HepG2 (cell line): Measurements from ENCODE around the gene RPP25L. TPM values are rescaled to one million over a fixed set of nuclear protein-coding genes. Genes with fewer than 3 reads are reported as not detected.

Source experiments
- CREM ChIP-seq, 2 experiments: sonication (generic) in 1 of 2; formaldehyde crosslinking in 1 of 2; IDR thresholded peaks; 2 replicates each; pipeline versions ENCODE4 v1.4.0 to v1.6.1; 2016 to 2020; ENCODE audit warnings: antibody characterized with exemption in 1 of 2, mild to moderate bottlenecking in 1 of 2, missing genetic modification reagents in 1 of 2
- ESRRA ChIP-seq: sonication (generic); formaldehyde crosslinking; IDR thresholded peaks from 2 replicates; pipeline ENCODE4 v1.5.1; 2020; ENCODE audit warnings: mild to moderate bottlenecking, low read depth, missing genetic modification reagents
- FOSL1 ChIP-seq: sonication (generic); formaldehyde crosslinking; IDR thresholded peaks from 2 replicates; pipeline ENCODE4 v1.9.0; 2021; ENCODE audit warnings: missing genetic modification reagents, borderline replicate concordance
- MYC ChIP-seq: sonication (generic); formaldehyde crosslinking; IDR thresholded peaks from 2 replicates; pipeline ENCODE4 v1.9.0; 2021; ENCODE audit warnings: missing genetic modification reagents, borderline replicate concordance
- NAIF1 ChIP-seq: sonication (generic); formaldehyde crosslinking; IDR thresholded peaks from 2 replicates; pipeline ENCODE4 v1.5.0; 2020; ENCODE audit warnings: mild to moderate bottlenecking, missing genetic modification reagents, borderline replicate concordance
- SP5 ChIP-seq: IDR thresholded peaks from 2 replicates; pipeline ENCODE4 v1.6.1; 2016; ENCODE audit warnings: low read depth, borderline replicate concordance
- TBX2 ChIP-seq: sonication (generic); formaldehyde crosslinking; IDR thresholded peaks from 2 replicates; pipeline ENCODE4 v1.5.0; 2020; ENCODE audit warnings: missing genetic modification reagents, mild to moderate bottlenecking, borderline replicate concordance
- ZBTB21 ChIP-seq: sonication (generic); formaldehyde crosslinking; IDR thresholded peaks from 2 replicates; pipeline ENCODE4 v1.4.0; 2020; ENCODE audit warnings: missing genetic modification reagents
- ZFP62 ChIP-seq: sonication (generic); formaldehyde crosslinking; IDR thresholded peaks from 2 replicates; pipeline ENCODE4 v1.4.0; 2020; ENCODE audit warnings: missing genetic modification reagents
- ZFX ChIP-seq: sonication (generic); formaldehyde crosslinking; IDR thresholded peaks from 2 replicates; pipeline ENCODE4 v1.4.0; 2020; ENCODE audit warnings: mild to moderate bottlenecking, low read depth, missing genetic modification reagents, moderate library complexity
- ZNF234 ChIP-seq: sonication (generic); formaldehyde crosslinking; conservative IDR thresholded peaks from 2 replicates; pipeline ENCODE4 v1.5.1; 2020; ENCODE audit warnings: mild to moderate bottlenecking, missing genetic modification reagents
- ZNF333 ChIP-seq: sonication (generic); formaldehyde crosslinking; IDR thresholded peaks from 2 replicates; pipeline ENCODE4 v1.4.0; 2020; ENCODE audit warnings: mild to moderate bottlenecking, missing genetic modification reagents, borderline replicate concordance
- ZNF343 ChIP-seq: sonication (generic); formaldehyde crosslinking; IDR thresholded peaks from 2 replicates; pipeline ENCODE4 v1.4.0; 2020; ENCODE audit warnings: mild to moderate bottlenecking, missing genetic modification reagents
- ZNF468 ChIP-seq: sonication (generic); formaldehyde crosslinking; IDR thresholded peaks from 2 replicates; pipeline ENCODE4 v1.8.0; 2022; ENCODE audit warnings: mild to moderate bottlenecking, moderate library complexity, missing genetic modification reagents
- ZNF790 ChIP-seq: sonication (generic); formaldehyde crosslinking; IDR thresholded peaks from 2 replicates; pipeline ENCODE4 v1.8.0; 2022; ENCODE audit warnings: missing genetic modification reagents, mild to moderate bottlenecking, borderline replicate concordance
- polyA plus RNA-seq, 8 experiments: library from polyadenylated mRNA; depleted of rRNA in 3 of 8; stranded (reverse) in 7 of 8; unstranded in 1 of 8; fragments of >200 nt; fragmentation: Illumina TruSeq in 4 of 8; extraction: Trizol in 4 of 8; gene quantifications; 2 replicates each; pipeline versions ENCODE4 v1.2.1 to v1.2.3, GENCODE V29; 2011 to 2016; ENCODE audit warnings: low read depth in 4 of 8, missing spikeins in 1 of 8, mixed read lengths in 1 of 8; ENCODE audit not compliant: insufficient read depth in 1 of 8
- total RNA-seq, 5 experiments: library from RNA; depleted of rRNA; stranded (reverse); fragments of >200 nt; fragmentation: Illumina TruSeq; extraction: Trizol; gene quantifications; 2 replicates each; pipeline ENCODE4 v1.2.3, GENCODE V29; 2016; ENCODE audit warnings: low read depth in 1 of 5
- TF ChIP-seq, protein P1 (sequence below): sonication (generic); formaldehyde crosslinking; conservative IDR thresholded peaks from 2 replicates; pipeline ENCODE4 v1.4.0; 2020; ENCODE audit warnings: missing genetic modification reagents
- TF ChIP-seq, protein P2 (sequence below): sonication (generic); formaldehyde crosslinking; IDR thresholded peaks from 2 replicates; pipeline ENCODE4 v1.4.0; 2020; ENCODE audit warnings: missing genetic modification reagents
- TF ChIP-seq, protein P3 (sequence below): sonication (generic); formaldehyde crosslinking; IDR thresholded peaks from 2 replicates; pipeline ENCODE4 v1.9.0; 2022; ENCODE audit warnings: missing genetic modification reagents, mild to moderate bottlenecking, borderline replicate concordance
- TF ChIP-seq, protein P4 (sequence below): sonication (generic); formaldehyde crosslinking; IDR thresholded peaks from 2 replicates; pipeline ENCODE4 v1.8.0; 2022; ENCODE audit warnings: missing genetic modification reagents, mild to moderate bottlenecking, inconsistent platforms, borderline replicate concordance
- TF ChIP-seq, protein P5 (sequence below): sonication (generic); formaldehyde crosslinking; IDR thresholded peaks from 2 replicates; pipeline ENCODE4 v1.8.1; 2023; ENCODE audit warnings: missing genetic modification reagents, mild to moderate bottlenecking, borderline replicate concordance

The RPP25L gene
- total and polyA plus RNA-seq, 2 of the 13 experiments (the other 11 are each of a cell fraction or from before 2014, with no cell fraction given): 24.5 to 27.3 TPM

DNA sequence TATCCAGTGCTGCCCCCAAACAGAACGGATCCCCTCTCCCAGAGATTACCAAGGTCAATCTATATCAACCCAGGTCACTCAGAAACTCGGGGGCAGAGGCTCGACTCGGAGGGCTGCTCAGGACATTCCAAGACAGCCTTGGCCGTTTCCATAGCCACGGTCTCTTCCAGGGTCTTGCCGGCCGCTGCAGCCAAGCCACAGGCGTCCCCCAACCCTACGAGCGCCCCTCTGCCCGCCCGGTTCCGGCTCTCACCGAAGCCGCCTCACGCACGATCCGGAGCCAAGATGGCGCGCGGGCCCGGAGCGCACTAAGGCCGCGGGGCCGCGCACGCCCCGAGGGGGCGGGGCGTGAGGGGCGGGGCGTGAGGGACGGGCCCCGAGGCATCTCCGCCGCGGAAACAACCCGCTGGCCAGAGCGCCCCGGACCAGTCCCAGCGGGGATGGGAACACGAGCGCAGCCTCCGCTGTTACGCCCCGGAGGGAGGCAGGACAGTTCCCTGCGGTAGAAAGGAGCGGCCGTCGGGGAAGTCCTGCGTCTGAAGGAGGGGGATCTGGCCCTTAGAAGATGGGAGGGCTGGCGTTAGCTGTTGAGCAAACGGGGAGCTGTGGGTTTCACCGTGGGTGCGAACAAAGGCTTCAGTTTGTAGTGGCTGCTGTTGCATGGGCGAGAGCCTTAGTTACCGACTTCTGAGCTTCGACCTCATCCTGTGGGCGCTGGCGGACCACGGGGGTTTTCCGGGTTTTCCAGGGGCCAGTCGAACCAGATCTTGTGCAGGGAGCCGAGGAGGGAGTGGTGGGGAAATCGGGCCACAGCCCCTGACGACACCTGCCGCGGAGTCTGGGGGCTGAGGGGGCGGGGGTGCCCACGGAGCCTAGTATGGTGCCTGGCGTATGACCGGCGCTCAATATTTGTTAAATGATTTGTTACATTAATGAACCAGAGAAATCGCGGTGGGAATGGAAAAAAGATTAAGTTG, at the start of gene RPP25L (continued):
- peak; percentile 34; the same call in 1 of the 2 replicates for TF ChIP-seq NAIF1 (CRISPR knock-in tag)
- TF ChIP-seq, protein P1, sequence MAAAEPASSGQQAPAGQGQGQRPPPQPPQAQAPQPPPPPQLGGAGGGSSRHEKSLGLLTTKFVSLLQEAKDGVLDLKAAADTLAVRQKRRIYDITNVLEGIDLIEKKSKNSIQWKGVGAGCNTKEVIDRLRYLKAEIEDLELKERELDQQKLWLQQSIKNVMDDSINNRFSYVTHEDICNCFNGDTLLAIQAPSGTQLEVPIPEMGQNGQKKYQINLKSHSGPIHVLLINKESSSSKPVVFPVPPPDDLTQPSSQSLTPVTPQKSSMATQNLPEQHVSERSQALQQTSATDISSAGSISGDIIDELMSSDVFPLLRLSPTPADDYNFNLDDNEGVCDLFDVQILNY (CRISPR knock-in tag): no peak
- peak; percentile 64; the same call in 1 of the 2 replicates for TF ChIP-seq ZNF343 (CRISPR knock-in tag)
- TF ChIP-seq ZBTB21: no peak
- no peak for TF ChIP-seq FOSL1
- TF ChIP-seq ZNF234: no peak
- no peak for TF ChIP-seq ESRRA (CRISPR knock-in tag)
- TF ChIP-seq, protein P2, sequence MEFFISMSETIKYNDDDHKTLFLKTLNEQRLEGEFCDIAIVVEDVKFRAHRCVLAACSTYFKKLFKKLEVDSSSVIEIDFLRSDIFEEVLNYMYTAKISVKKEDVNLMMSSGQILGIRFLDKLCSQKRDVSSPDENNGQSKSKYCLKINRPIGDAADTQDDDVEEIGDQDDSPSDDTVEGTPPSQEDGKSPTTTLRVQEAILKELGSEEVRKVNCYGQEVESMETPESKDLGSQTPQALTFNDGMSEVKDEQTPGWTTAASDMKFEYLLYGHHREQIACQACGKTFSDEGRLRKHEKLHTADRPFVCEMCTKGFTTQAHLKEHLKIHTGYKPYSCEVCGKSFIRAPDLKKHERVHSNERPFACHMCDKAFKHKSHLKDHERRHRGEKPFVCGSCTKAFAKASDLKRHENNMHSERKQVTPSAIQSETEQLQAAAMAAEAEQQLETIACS (CRISPR knock-in tag): peak; percentile 94
- TF ChIP-seq, protein P3, sequence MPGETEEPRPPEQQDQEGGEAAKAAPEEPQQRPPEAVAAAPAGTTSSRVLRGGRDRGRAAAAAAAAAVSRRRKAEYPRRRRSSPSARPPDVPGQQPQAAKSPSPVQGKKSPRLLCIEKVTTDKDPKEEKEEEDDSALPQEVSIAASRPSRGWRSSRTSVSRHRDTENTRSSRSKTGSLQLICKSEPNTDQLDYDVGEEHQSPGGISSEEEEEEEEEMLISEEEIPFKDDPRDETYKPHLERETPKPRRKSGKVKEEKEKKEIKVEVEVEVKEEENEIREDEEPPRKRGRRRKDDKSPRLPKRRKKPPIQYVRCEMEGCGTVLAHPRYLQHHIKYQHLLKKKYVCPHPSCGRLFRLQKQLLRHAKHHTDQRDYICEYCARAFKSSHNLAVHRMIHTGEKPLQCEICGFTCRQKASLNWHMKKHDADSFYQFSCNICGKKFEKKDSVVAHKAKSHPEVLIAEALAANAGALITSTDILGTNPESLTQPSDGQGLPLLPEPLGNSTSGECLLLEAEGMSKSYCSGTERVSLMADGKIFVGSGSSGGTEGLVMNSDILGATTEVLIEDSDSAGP (CRISPR knock-in tag): no peak; the same call in none of the 2 replicates
- peak; percentile 37; the same call in 1 of the 2 replicates for TF ChIP-seq SP5 (CRISPR knock-in tag)
- TF ChIP-seq CREM (IDR thresholded peaks at IDR 0.05): no peak
- no peak for TF ChIP-seq CREM (CRISPR knock-in tag; IDR thresholded peaks at IDR 0.05)
- no peak for TF ChIP-seq ZNF790
- TF ChIP-seq, protein P4, sequence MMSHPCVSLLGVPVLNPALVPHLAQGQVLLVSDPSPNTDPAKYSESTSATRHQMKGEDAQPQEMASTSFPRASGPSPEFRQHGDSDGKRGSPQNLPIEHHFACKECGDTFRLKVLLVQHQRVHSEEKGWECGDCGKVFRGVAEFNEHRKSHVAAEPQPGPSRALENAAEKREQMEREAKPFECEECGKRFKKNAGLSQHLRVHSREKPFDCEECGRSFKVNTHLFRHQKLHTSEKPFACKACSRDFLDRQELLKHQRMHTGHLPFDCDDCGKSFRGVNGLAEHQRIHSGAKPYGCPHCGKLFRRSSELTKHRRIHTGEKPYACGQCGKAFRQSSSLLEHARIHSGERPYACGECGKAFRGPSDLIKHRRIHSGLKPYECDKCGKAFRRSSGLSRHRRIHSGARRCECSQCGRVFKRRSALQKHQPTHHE (CRISPR knock-in tag): no peak
- no peak for TF ChIP-seq ZFP62 (CRISPR knock-in tag)
- peak; percentile 86 for TF ChIP-seq ZFX (CRISPR knock-in tag)
- peak; percentile 63; the same call in 1 of the 2 replicates for TF ChIP-seq MYC (CRISPR knock-in tag)
- no peak for TF ChIP-seq ZNF333 (CRISPR knock-in tag)
- TF ChIP-seq ZNF468 (CRISPR knock-in tag): 0 out of 2 replicates have a peak, but pooled peaks have one; percentile 24
- TF ChIP-seq, protein P5, sequence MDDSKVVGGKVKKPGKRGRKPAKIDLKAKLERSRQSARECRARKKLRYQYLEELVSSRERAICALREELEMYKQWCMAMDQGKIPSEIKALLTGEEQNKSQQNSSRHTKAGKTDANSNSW (CRISPR knock-in tag): no peak
- TF ChIP-seq TBX2 (CRISPR knock-in tag): 0 out of 2 replicates have a peak, but pooled peaks have one; percentile 60
